Panc1 (cell line): ENCODE data around the gene IYD. TPM values are rescaled to one million over a fixed set of nuclear protein-coding genes. Genes with fewer than 3 reads are reported as not detected.

Experiments
- ATAC-seq: fragments of 200-7000 bp; cut with Tn5 transposase; 2 replicates; pipeline ENCODE4 v1.9.1; 2020; ENCODE audit warnings: mild to moderate bottlenecking, moderate library complexity
- BruUV-seq: library from RNA; stranded (reverse); fragments of 400-500 nt; replicated peaks from 2 replicates; lab custom pipeline; 2021; lab: Mats Ljungman, UMichigan
- CTCF ChIA-PET: fragments of 300-600 bp; sonication (Branson Sonifier 250); formaldehyde crosslinking; loops from one replicate; lab custom pipeline; 2022; ENCODE audit warnings: antibody characterized with exemption; lab: Charles Lee
- POLR2A ChIA-PET: fragments of 300-600 bp; sonication (Branson Sonifier 250); formaldehyde crosslinking; loops from one replicate; lab custom pipeline; 2022; ENCODE audit warnings: antibody characterized with exemption; lab: Charles Lee
- DNase-seq: peaks from one replicate; pipeline ENCODE4 v3.0.0-alpha.2; 2010; ENCODE audit warnings: low read depth, low spot score
- H3K27ac ChIP-seq: 2 replicates; pipeline ENCODE4 v1.5.1; 2011; ENCODE audit warnings: mild to moderate bottlenecking, low read length, inconsistent platforms
- H3K27me3 ChIP-seq: fragments of 200-500 bp; sonication (Bioruptor generic); 2 replicates; pipeline ENCODE4 v1.6.0; 2014; ENCODE audit warnings: low read length, inconsistent platforms; ENCODE audit not compliant: control insufficient read depth, insufficient read depth
- H3K36me3 ChIP-seq: fragments of 200-500 bp; sonication (Bioruptor generic); 2 replicates; pipeline ENCODE4 v1.5.1; 2014; ENCODE audit warnings: inconsistent platforms, mild to moderate bottlenecking, low read length, moderate library complexity; ENCODE audit not compliant: control insufficient read depth, insufficient read depth
- H3K4me1 ChIP-seq: 2 replicates; pipeline ENCODE4 v1.5.1; 2011; ENCODE audit warnings: inconsistent platforms, mild to moderate bottlenecking, low read length, moderate library complexity; ENCODE audit not compliant: control insufficient read depth, insufficient read depth
- H3K4me3 ChIP-seq, 2 experiments: 2 replicates each; pipeline ENCODE4 v1.5.1; 2011 to 2012; ENCODE audit warnings: low read depth in 2 of 2, low read length in 2 of 2, mild to moderate bottlenecking in 2 of 2, inconsistent platforms in 1 of 2, moderate library complexity in 1 of 2
- H3K9me3 ChIP-seq: fragments of 200-500 bp; sonication (Bioruptor generic); 2 replicates; pipeline ENCODE4 v1.5.1; 2014; ENCODE audit warnings: low read depth, mild to moderate bottlenecking, inconsistent platforms, low read length, moderate library complexity; ENCODE audit not compliant: control insufficient read depth, insufficient read depth
- CTCF ChIP-seq: fragments of 450-650 bp; IDR thresholded peaks from 2 replicates; pipeline ENCODE4 v1.5.1; 2017; ENCODE audit warnings: mild to moderate bottlenecking
- POLR2AphosphoS5 ChIP-seq: IDR thresholded peaks from 2 replicates; pipeline ENCODE4 v1.6.1; 2012; ENCODE audit warnings: mild to moderate bottlenecking, low read depth, low read length, moderate library complexity
- SIN3A ChIP-seq: IDR thresholded peaks from 2 replicates; pipeline ENCODE4 v1.6.1; 2012; ENCODE audit warnings: low read depth, mild to moderate bottlenecking, low read length, moderate library complexity, borderline replicate concordance; ENCODE audit not compliant: insufficient read depth
- TCF7L2 ChIP-seq: IDR thresholded peaks from 2 replicates; pipeline ENCODE4 v1.6.1; 2011; ENCODE audit warnings: mild to moderate bottlenecking, low read depth, low read length, inconsistent platforms
- in situ Hi-C: cut with HindIII; loops from 2 replicates; pipeline ENCODE4 v1.10.0; 2016; ENCODE audit warnings: low sequenced_read_pairs, low pct_unique_long_range_greater_than_20kb
- intact Hi-C: fragments of 100-400 bp; cut with micrococcal nuclease; formaldehyde crosslinking; loops from one replicate; pipeline ENCODE4 v1.10.0; 2022; ENCODE audit not compliant: unreplicated experiment
- total RNA-seq: library from RNA; stranded (reverse); gene quantifications from one replicate; pipeline ENCODE4 v1.2.1, GENCODE V29; 2021; ENCODE audit not compliant: unreplicated experiment
- TF ChIP-seq, protein P1 (sequence below), 2 experiments: IDR thresholded peaks; 2 replicates each; pipeline ENCODE4 v1.6.1; 2011 to 2012; ENCODE audit warnings: low read depth in 2 of 2, control low read depth in 1 of 2, low read length in 1 of 2, mild to moderate bottlenecking in 1 of 2, moderate library complexity in 1 of 2; ENCODE audit not compliant: insufficient read depth in 1 of 2

IYD gene
- total RNA-seq, 1 experiment from 2014 or later, result 0.03 TPM

DNA sequence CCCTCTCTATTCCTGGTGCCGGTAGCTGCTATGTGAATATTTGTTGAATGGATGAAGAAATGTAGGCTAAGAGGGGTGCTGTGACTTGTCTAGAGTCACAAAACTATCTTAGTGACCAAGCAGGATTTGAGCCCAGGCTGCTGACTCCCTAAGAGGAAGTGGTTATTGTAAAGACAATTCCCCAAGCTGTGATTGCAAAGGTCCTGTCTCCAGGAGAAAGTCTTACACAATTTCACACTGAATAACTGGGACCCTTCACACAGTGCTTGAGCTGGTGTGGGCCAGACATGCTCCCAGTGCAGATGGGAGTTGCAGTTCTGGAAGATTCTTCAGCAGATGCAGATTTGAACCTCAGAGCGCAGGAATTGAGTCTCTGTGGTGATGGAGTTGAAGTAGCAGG lies 38.1 kb downstream of the IYD start:
- in situ Hi-C loops, result no loop called here
- no peak for DNase-seq
- no peak overlapping the region for H3K27ac ChIP-seq

GRCh38 chr6:150408842-150409241 lies 40.0 kb downstream of the IYD start:
- intact Hi-C loops (no loop called here), in situ Hi-C loops (no loop called here)
- no peaks in the 10 kb centered on the region for H3K9me3 ChIP-seq
- no peaks in the 10 kb centered on the region for H3K4me1 ChIP-seq
- ATAC-seq (no peak), DNase-seq (no peak)
- TF ChIP-seq SIN3A (no peak), POLR2AphosphoS5 (no peak), TCF7L2 (no peak), CTCF (no peak)
- TF ChIP-seq, protein P1, sequence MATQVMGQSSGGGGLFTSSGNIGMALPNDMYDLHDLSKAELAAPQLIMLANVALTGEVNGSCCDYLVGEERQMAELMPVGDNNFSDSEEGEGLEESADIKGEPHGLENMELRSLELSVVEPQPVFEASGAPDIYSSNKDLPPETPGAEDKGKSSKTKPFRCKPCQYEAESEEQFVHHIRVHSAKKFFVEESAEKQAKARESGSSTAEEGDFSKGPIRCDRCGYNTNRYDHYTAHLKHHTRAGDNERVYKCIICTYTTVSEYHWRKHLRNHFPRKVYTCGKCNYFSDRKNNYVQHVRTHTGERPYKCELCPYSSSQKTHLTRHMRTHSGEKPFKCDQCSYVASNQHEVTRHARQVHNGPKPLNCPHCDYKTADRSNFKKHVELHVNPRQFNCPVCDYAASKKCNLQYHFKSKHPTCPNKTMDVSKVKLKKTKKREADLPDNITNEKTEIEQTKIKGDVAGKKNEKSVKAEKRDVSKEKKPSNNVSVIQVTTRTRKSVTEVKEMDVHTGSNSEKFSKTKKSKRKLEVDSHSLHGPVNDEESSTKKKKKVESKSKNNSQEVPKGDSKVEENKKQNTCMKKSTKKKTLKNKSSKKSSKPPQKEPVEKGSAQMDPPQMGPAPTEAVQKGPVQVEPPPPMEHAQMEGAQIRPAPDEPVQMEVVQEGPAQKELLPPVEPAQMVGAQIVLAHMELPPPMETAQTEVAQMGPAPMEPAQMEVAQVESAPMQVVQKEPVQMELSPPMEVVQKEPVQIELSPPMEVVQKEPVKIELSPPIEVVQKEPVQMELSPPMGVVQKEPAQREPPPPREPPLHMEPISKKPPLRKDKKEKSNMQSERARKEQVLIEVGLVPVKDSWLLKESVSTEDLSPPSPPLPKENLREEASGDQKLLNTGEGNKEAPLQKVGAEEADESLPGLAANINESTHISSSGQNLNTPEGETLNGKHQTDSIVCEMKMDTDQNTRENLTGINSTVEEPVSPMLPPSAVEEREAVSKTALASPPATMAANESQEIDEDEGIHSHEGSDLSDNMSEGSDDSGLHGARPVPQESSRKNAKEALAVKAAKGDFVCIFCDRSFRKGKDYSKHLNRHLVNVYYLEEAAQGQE (IDR thresholded peaks at IDR 0.05; ENCODE audit: insufficient read depth in 1 of 2, low read depth in 2 of 2, low read length in 1 of 2), result no peak
- ChIA-PET CTCF (no interaction called here), POLR2A (no interaction called here)
- no TSS peak for BruUV-seq
- H3K27ac ChIP-seq, result no peak overlapping the region
- H3K4me3 ChIP-seq, result no peak overlapping the region
- H3K36me3 ChIP-seq, result no peaks in the 10 kb centered on the region
- H3K27me3 ChIP-seq, result peaks cover 8% of the 10 kb centered on the region

More for the DNA sequence above, 38.1 kb downstream of the IYD start:
- ChIA-PET POLR2A (no interaction called here), CTCF (interaction anchor here (0.5 kb wide), 1 partner anchor 10 kb away, joined by 3 read pairs; no protein-coding TSS in a partner anchor)
- Histone ChIP-seq H3K4me3 (no peak overlapping the region), H3K4me1 (no peaks in the 10 kb centered on the region), H3K9me3 (no peaks in the 10 kb centered on the region), H3K27me3 (peaks cover 8% of the 10 kb centered on the region), H3K36me3 (no peaks in the 10 kb centered on the region)
- no peak for ATAC-seq
- no TSS peak for BruUV-seq
- intact Hi-C loops, result no loop called here
- TF ChIP-seq CTCF (no peak), TCF7L2 (no peak), SIN3A (no peak), POLR2AphosphoS5 (no peak)
- TF ChIP-seq, protein P1 (IDR thresholded peaks at IDR 0.05; ENCODE audit: insufficient read depth in 1 of 2, low read depth in 2 of 2, low read length in 1 of 2), result no peak
